WERI-Rb-1 (cell line): Measurements from ENCODE around the gene GMDS.

Experiments used
- DNase-seq: peaks from one replicate; pipeline ENCODE4 v3.0.0-alpha.2; 2020
- H3K27ac ChIP-seq: fragments of 250-450 bp; sonication (Bioruptor Pico); 2 replicates; pipeline ENCODE4 v1.5.1; 2020; ENCODE audit warnings: mild to moderate bottlenecking, moderate library complexity
- H3K27me3 ChIP-seq: fragments of 250-450 bp; sonication (Bioruptor Pico); 2 replicates; pipeline ENCODE4 v1.5.1; 2021; ENCODE audit warnings: mild to moderate bottlenecking, low read depth, moderate library complexity; ENCODE audit not compliant: insufficient read depth, severe bottlenecking
- H3K36me3 ChIP-seq: fragments of 250-450 bp; sonication (Bioruptor Pico); 2 replicates; pipeline ENCODE4 v1.5.1; 2020; ENCODE audit warnings: mild to moderate bottlenecking, moderate library complexity
- H3K4me3 ChIP-seq: 2 replicates; pipeline ENCODE4 v1.5.1; 2011; ENCODE audit warnings: low read depth, mild to moderate bottlenecking, control low read depth, low read length
- H3K9me3 ChIP-seq: fragments of 250-450 bp; sonication (Bioruptor Pico); 2 replicates; pipeline ENCODE4 v1.5.1; 2021; ENCODE audit warnings: mild to moderate bottlenecking, moderate library complexity; ENCODE audit not compliant: severe bottlenecking
- TF ChIP-seq, protein P1 (sequence below): IDR thresholded peaks from 2 replicates; pipeline ENCODE4 v1.5.1; 2011; ENCODE audit warnings: low read depth, mild to moderate bottlenecking, control low read depth, inconsistent platforms, low read length

Gene GMDS

DNA sequence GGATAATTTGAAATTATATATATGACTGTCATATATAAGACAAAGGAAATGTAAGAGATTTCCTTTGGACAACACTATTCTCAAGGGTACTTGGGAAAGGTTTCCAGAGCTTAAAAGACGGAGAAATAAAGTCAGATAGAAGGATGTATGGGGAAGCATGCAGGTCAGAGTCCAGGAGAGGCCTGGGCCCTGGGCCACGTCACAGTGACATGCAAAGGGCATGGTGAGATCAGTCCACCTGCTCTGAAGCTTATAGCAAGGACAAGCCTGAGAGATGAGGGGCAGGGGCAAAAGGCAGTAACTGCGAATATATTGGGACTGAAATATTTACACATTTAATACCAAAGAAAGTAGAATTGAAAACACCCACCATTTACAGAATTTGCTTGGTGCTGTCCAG is 24.6 kb upstream of the GMDS start:
- H3K27ac ChIP-seq = no peak overlapping the region
- H3K36me3 ChIP-seq = no peaks in the 10 kb centered on the region
- no peak overlapping the region for H3K4me3 ChIP-seq
- no peak for DNase-seq
- TF ChIP-seq, protein P1, sequence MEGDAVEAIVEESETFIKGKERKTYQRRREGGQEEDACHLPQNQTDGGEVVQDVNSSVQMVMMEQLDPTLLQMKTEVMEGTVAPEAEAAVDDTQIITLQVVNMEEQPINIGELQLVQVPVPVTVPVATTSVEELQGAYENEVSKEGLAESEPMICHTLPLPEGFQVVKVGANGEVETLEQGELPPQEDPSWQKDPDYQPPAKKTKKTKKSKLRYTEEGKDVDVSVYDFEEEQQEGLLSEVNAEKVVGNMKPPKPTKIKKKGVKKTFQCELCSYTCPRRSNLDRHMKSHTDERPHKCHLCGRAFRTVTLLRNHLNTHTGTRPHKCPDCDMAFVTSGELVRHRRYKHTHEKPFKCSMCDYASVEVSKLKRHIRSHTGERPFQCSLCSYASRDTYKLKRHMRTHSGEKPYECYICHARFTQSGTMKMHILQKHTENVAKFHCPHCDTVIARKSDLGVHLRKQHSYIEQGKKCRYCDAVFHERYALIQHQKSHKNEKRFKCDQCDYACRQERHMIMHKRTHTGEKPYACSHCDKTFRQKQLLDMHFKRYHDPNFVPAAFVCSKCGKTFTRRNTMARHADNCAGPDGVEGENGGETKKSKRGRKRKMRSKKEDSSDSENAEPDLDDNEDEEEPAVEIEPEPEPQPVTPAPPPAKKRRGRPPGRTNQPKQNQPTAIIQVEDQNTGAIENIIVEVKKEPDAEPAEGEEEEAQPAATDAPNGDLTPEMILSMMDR = no peak
- no peaks in the 10 kb centered on the region for H3K27me3 ChIP-seq
- no peaks in the 10 kb centered on the region for H3K9me3 ChIP-seq

DNA sequence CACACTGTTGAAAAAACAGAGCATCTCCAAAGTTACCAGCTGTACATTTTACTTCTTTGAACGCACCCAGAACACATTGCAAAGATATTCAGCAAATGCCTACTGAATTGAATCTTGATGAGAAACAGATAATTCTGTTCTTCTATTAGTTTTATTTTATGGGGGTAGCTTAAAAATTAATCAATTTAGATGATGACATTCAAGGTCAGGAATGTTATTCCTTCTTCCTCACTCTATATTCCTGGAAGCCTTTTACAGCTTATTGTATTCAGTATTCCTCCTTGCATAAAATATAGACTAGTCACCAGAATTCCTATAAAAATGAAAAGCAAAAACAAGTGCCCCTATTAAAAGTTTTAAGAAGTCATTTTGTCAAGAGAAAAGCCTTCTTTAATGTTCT is 21.4 kb upstream of the GMDS start:
- H3K36me3 ChIP-seq = no peaks in the 10 kb centered on the region
- no peaks in the 10 kb centered on the region for H3K9me3 ChIP-seq
- TF ChIP-seq, protein P1 = no peak

DNA sequence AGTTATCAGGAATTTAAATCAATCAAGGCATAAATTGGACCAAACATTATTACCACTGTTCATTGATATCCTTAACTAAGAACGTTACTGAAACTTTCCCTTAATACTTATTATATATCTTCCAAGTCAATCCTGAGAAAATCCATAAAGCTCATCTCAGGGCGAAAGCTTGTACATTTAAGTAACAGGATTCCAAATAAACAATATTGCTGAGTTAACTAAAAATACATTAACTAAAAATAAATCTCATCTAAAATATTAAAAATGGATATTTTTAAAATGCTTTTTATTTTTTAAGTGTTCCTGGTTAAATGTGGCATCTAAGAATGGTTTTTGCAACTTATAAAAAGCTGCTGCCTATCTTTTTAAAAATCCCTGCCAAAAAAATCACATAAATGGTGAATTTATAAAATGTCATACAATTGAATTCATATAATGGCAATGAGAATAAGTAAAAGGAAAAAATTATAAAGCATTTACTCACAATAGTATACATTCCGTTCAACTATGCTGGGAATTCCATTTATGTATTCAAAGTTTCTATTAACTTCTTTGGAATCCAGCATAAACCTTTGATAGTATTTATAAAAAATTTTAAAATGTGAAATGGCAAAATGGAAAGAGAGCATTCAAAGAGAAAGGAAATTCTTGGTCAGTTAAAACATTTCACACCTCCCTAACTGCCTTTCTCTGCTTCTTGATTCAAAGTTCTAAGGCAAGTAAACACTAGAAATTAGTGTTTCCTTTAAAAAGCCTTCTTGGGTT is 20.8 kb upstream of the GMDS start:
- no peaks in the 10 kb centered on the region for H3K27me3 ChIP-seq
- no peak overlapping the region for H3K27ac ChIP-seq
- H3K9me3 ChIP-seq = no peaks in the 10 kb centered on the region
- no peak overlapping the region for H3K4me3 ChIP-seq
- no peak for DNase-seq
- no peaks in the 10 kb centered on the region for H3K36me3 ChIP-seq
- TF ChIP-seq, protein P1 = no peak

More for the DNA sequence above, 21.4 kb upstream of the GMDS start:
- no peak overlapping the region for H3K4me3 ChIP-seq
- no peak overlapping the region for H3K27ac ChIP-seq
- no peak for DNase-seq
- H3K27me3 ChIP-seq = no peaks in the 10 kb centered on the region

DNA sequence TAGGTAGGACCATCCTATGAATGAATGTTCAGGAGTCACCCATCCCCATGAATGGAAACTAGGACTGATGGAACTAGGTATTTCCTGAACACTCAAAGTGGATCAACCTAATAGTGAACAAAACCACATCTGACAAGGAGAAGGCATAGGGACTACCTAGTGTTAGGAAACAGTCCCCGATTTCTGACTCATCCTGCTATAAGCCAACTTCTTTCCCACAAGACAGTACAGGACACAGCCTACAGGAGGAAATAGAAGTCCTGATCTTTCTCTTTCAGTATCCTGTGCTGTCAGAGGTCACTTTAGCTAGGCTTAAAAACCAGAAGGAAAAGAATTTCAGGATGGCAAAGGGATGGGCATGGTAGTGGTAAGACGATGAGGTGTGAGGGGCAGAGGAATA is 19.5 kb upstream of the GMDS start:
- DNase-seq = no peak
- Histone ChIP-seq H3K36me3 (no peaks in the 10 kb centered on the region), H3K4me3 (no peak overlapping the region), H3K27ac (no peak overlapping the region), H3K9me3 (no peaks in the 10 kb centered on the region), H3K27me3 (no peaks in the 10 kb centered on the region)
- TF ChIP-seq, protein P1 = no peak

DNA sequence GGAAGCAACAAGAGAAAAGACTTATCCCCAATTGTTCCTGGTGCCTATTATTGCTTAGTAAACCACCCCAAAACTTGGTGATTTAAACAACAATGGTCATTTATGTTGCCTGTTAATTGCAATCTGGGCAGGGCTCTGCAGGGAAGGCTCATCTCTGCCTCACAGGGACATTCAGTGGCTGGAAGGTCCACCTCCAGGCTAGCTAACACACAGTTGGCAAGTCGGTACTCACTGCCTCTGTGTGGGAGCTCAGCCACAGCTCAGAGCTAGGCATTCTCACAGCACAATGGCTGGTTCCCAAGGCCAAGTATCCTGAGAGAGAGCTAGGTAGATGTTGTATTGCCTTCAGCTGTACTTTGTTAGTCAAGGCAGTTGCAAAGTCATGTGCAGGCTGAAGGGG is 18.5 kb upstream of the GMDS start:
- TF ChIP-seq, protein P1 = no peak

DNA sequence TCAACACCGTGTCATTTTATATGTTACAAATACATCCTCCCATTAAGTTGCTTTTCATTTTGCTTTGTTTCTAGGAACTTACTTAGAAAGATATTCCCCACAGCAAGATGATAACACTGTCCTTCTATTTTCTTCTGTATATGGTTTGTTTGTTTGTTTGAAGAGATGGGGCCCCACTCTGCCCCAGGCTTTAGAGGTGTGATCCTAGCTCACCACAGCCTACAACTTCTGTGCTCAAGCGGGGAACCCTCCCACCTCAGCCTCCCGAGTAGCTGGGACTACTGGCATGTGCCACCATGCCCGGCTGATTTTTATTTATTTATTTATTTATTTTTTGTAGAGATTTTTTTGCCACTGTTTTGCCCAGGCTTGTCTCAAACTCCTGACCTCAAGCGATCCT is 14.2 kb upstream of the GMDS start:
- Histone ChIP-seq H3K36me3 (no peaks in the 10 kb centered on the region), H3K27ac (no peak overlapping the region), H3K27me3 (no peaks in the 10 kb centered on the region), H3K9me3 (peaks cover 2% of the 10 kb centered on the region), H3K4me3 (no peak overlapping the region)
- DNase-seq = no peak
- TF ChIP-seq, protein P1 = no peak

More for the DNA sequence above, 18.5 kb upstream of the GMDS start:
- H3K36me3 ChIP-seq = no peaks in the 10 kb centered on the region
- H3K4me3 ChIP-seq = no peak overlapping the region
- H3K27ac ChIP-seq = no peak overlapping the region
- H3K27me3 ChIP-seq = no peaks in the 10 kb centered on the region
- H3K9me3 ChIP-seq = no peaks in the 10 kb centered on the region
- no peak for DNase-seq
